NCI-H524 treated with DMSO at 0.1 percent for 48 hours (cell line): ENCODE results near the gene CD209.

Experiments used
- DNase-seq: peaks from one replicate; lab custom pipeline; 2025; lab: John Stamatoyannopoulos, UW

Gene CD209

GRCh38 chr19:7739211-7739755, 8.1 kb downstream of the CD209 start:
- no peak for DNase-seq

GRCh38 chr19:7738023-7738422, 9.3 kb downstream of the CD209 start:
- DNase-seq = no peak

GRCh38 chr19:7737215-7737614, 10.1 kb downstream of the CD209 start:
- DNase-seq = no peak

GRCh38 chr19:7736148-7736547, 11.2 kb downstream of the CD209 start:
- no peak for DNase-seq

- no peak for DNase-seq
These were observed 12.8 kb downstream of the CD209 start for GRCh38 chr19:7734220-7735203.

- DNase-seq = no peak
These were observed 14.0 kb downstream of the CD209 start for GRCh38 chr19:7733376-7733775.

GRCh38 chr19:7732045-7732444, 15.3 kb downstream of the CD209 start, which contains the start of gene CLEC4G:
Gene CLEC4G (minus strand): TSS chr19:7732110. CDS start chr19:7732102, 8 bp downstream.
- no peak for DNase-seq

GRCh38 chr19:7731615-7732014, 15.7 kb downstream of the CD209 start:
- no peak for DNase-seq

GRCh38 chr19:7731218-7731595, 16.1 kb downstream of the CD209 start:
- no peak for DNase-seq

GRCh38 chr19:7730286-7731217, 16.8 kb downstream of the CD209 start:
- DNase-seq = no peak

- DNase-seq = no peak
These were observed 17.5 kb downstream of the CD209 start for GRCh38 chr19:7729831-7730285.

- DNase-seq = no peak
These were observed 18.1 kb downstream of the CD209 start for GRCh38 chr19:7729211-7729610.

- no peak for DNase-seq
These were observed 21.5 kb downstream of the CD209 start for GRCh38 chr19:7725791-7726190.

- DNase-seq = peak; percentile 98
These were observed 25.1 kb downstream of the CD209 start for GRCh38 chr19:7722231-7722651.

GRCh38 chr19:7720351-7720750, 27.0 kb downstream of the CD209 start:
- no peak for DNase-seq

- DNase-seq = no peak
These were observed 28.7 kb downstream of the CD209 start for GRCh38 chr19:7718668-7719067.

- DNase-seq = no peak
These were observed 30.6 kb downstream of the CD209 start for GRCh38 chr19:7716762-7717161.

- no peak for DNase-seq
These were observed 31.7 kb downstream of the CD209 start for GRCh38 chr19:7715671-7716070.

GRCh38 chr19:7710616-7711015, 36.7 kb downstream of the CD209 start:
- DNase-seq = no peak

- no peak for DNase-seq
These were observed 37.3 kb downstream of the CD209 start for GRCh38 chr19:7709932-7710460.

- no peak for DNase-seq
These were observed 40.3 kb downstream of the CD209 start for GRCh38 chr19:7706955-7707456.
